NB4 (cell line): ENCODE results near the gene LCN1.

ENCODE experiments used
- CTCF ChIP-seq: IDR thresholded peaks from one replicate; pipeline ENCODE4 v1.5.1; 2012; ENCODE audit warnings: low read depth, low read length
- TF ChIP-seq, protein P1 (sequence below): IDR thresholded peaks from 2 replicates; pipeline ENCODE4 v1.6.1; 2011; ENCODE audit warnings: low read depth, low read length

DNA sequence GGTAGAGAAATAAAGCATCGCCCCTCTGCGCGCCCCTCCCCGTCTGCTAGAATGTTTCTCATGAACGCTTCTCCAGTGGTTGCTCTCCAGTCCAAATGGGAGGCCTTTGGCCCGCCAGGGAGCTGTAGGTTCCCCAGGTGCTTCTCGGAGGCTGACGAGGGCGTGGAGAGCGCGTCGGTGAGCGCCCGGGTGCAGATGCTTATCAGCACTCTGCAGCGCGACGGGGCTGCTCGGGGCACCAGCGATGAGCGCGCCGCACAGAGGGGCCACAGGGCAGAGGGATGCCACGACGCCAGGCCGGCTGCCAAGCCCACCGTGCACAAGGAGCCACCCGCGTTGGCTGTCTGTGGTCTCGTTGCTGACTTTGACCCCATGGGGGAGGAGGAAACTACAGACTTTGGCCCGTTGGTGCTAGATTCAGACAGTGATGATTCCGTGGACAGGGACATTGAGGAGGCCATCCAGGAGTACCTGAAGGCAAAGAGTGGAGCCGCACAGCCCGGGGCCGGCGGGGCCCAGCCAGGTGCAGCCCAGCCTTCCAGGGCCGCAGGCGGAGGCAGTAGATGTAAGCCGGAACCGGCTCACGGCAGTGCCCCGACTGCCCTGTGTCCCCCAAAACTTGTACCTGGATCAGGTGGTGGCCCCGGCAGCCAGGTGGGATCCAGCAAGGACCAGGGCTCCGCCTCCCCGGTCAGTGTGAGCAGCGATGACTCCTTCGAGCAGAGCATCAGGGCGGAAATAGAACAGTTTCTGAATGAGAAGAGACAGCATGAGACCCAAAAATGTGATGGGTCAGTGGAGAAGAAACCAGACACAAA, 36.6 kb upstream of the LCN1 start:
- TF ChIP-seq CTCF: no peak
- TF ChIP-seq, protein P1, sequence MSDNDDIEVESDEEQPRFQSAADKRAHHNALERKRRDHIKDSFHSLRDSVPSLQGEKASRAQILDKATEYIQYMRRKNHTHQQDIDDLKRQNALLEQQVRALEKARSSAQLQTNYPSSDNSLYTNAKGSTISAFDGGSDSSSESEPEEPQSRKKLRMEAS: no peak
